HepG2 (cell line): ENCODE measurements around the gene ANO2. TPM values are rescaled to one million over a fixed set of nuclear protein-coding genes. Genes with fewer than 3 reads are reported as not detected.

Experiments
- ATAC-seq: fragments of 200-7000 bp; cut with Tn5 transposase; 3 replicates; pipeline ENCODE4 v1.9.1; 2020; ENCODE audit warnings: mild to moderate bottlenecking, moderate library complexity
- Bru-seq: library from RNA; stranded (reverse); fragments of 400-500 nt; gene quantifications from one replicate; lab custom pipeline; 2021; lab: Mats Ljungman, UMichigan
- BruChase-seq, 2 experiments: library from RNA; stranded (reverse); fragments of 400-500 nt; gene quantifications; one replicate each; lab custom pipeline; 2021; lab: Mats Ljungman, UMichigan
- BruUV-seq: library from RNA; stranded (reverse); fragments of 400-500 nt; replicated peaks from 2 replicates; lab custom pipeline; 2021; lab: Mats Ljungman, UMichigan
- CTCF ChIA-PET: fragments of 300-600 bp; formaldehyde crosslinking; extraction: SDS; loops from one replicate; lab custom pipeline; 2021; ENCODE audit warnings: low total read pairs, inconsistent platforms, low intra/inter-chr PET ratio; lab: Yijun Ruan, JAX
- POLR2A ChIA-PET: fragments of 350-600 bp; sonication (Branson Sonifier 250); formaldehyde crosslinking; loops from one replicate; lab custom pipeline; 2020; ENCODE audit warnings: antibody characterized with exemption, inconsistent platforms; lab: Yijun Ruan, JAX
- DNase-seq: peaks from one replicate; pipeline ENCODE4 v3.0.0-alpha.2; 2015; ENCODE audit warnings: low spot score
- FAIRE-seq: peaks from 3 replicates; lab custom pipeline; 2011; peaks lifted over from hg19 to GRCh38; lab: Jason Lieb, UNC
- H2AFZ ChIP-seq: one replicate; pipeline ENCODE4 v1.6.1; 2011; ENCODE audit warnings: low read length, inconsistent platforms
- H3K27ac ChIP-seq: fragments of 300-600 bp; 3 replicates; pipeline ENCODE4 v1.8.0; 2011; ENCODE audit warnings: mixed run types, mild to moderate bottlenecking, mixed read lengths, low read length, inconsistent platforms; ENCODE audit not compliant: insufficient read depth; ENCODE audit errors: extremely low read length
- H3K27me3 ChIP-seq, 2 experiments: fragments of 200-600 bp in 1 of 2; 2 replicates in 1 of 2; 3 replicates in 1 of 2; pipeline versions ENCODE4 v1.6.0 to v1.8.0; 2011; ENCODE audit warnings: low read length in 2 of 2, mild to moderate bottlenecking in 2 of 2, moderate library complexity in 2 of 2, inconsistent platforms in 1 of 2; ENCODE audit not compliant: insufficient read depth in 2 of 2, control insufficient read depth in 1 of 2
- H3K36me3 ChIP-seq, 2 experiments: fragments of 200-600 bp in 1 of 2; replicated peaks in 1 of 2; 2 replicates in 1 of 2; 3 replicates in 1 of 2; pipeline versions ENCODE4 v1.5.1 to v1.8.0; 2011; ENCODE audit warnings: low read length in 2 of 2, inconsistent platforms in 1 of 2; ENCODE audit not compliant: insufficient read depth in 2 of 2, control insufficient read depth in 1 of 2
- H3K4me1 ChIP-seq: 2 replicates; pipeline ENCODE4 v1.5.1; 2012; ENCODE audit warnings: low read length, inconsistent platforms; ENCODE audit not compliant: insufficient read depth
- H3K4me2 ChIP-seq: 2 replicates; pipeline ENCODE4 v1.6.0; 2011; ENCODE audit warnings: low read depth, low read length, inconsistent platforms
- H3K4me3 ChIP-seq, 3 experiments: fragments of 200-600 bp in 1 of 3; sonication (generic), shearing (Covaris generic) in 1 of 3; replicated peaks in 1 of 3; 2 replicates each; pipeline ENCODE4 v1.5.1; 2011 to 2016; ENCODE audit warnings: low read length in 3 of 3, inconsistent platforms in 2 of 3, low read depth in 2 of 3, mild to moderate bottlenecking in 2 of 3, control low read depth in 1 of 3, mixed read lengths in 1 of 3; ENCODE audit not compliant: insufficient read depth in 1 of 3
- H3K79me2 ChIP-seq: one replicate; pipeline ENCODE4 v1.6.1; 2011; ENCODE audit warnings: low read length, inconsistent platforms; ENCODE audit not compliant: insufficient read depth
- H3K9ac ChIP-seq: 2 replicates; pipeline ENCODE4 v1.6.0; 2011; ENCODE audit warnings: mild to moderate bottlenecking, low read depth, low read length, inconsistent platforms; ENCODE audit not compliant: insufficient read depth
- H3K9me3 ChIP-seq: 2 replicates; pipeline ENCODE4 v1.5.1; 2012; ENCODE audit warnings: mild to moderate bottlenecking, low read length
- H4K20me1 ChIP-seq: 2 replicates; pipeline ENCODE4 v1.6.0; 2011; ENCODE audit warnings: inconsistent platforms, mild to moderate bottlenecking, low read length, moderate library complexity; ENCODE audit not compliant: insufficient read depth
- EZH2 ChIP-seq: conservative IDR thresholded peaks from 2 replicates; pipeline ENCODE4 v1.6.1; 2012; ENCODE audit warnings: mild to moderate bottlenecking, low read depth, low read length, moderate library complexity
- MTF1 ChIP-seq: sonication (generic); formaldehyde crosslinking; IDR thresholded peaks from 2 replicates; pipeline ENCODE4 v1.5.0; 2020; ENCODE audit warnings: missing genetic modification reagents
- NCOA5 ChIP-seq: sonication (generic); formaldehyde crosslinking; IDR thresholded peaks from 2 replicates; pipeline ENCODE4 v1.4.0; 2020; ENCODE audit warnings: missing genetic modification reagents
- ZBTB14 ChIP-seq: sonication (generic); formaldehyde crosslinking; IDR thresholded peaks from 2 replicates; pipeline ENCODE4 v1.4.0; 2020; ENCODE audit warnings: missing genetic modification reagents
- WGBS: methylation state at CpG from one replicate; pipeline ENCODE4 v1.1.6; 2017; ENCODE audit warnings: low lambda C conversion rate; 5-methylcytosine and 5-hydroxymethylcytosine counted together
- in situ Hi-C: cut with HindIII; loops from 2 replicates; pipeline ENCODE4 v1.10.0; 2017; ENCODE audit warnings: low pct_unique_long_range_greater_than_20kb; ENCODE audit not compliant: extremely low pct_ligation_motif_present
- intact Hi-C: fragments of 100-400 bp; cut with micrococcal nuclease; formaldehyde crosslinking; loops from one replicate; pipeline ENCODE4 v1.10.0; 2022; ENCODE audit not compliant: unreplicated experiment
- long read RNA-seq, 2 experiments: library from RNA in 1 of 2; library from polyadenylated mRNA in 1 of 2; stranded (forward) in 1 of 2; unstranded in 1 of 2; transcript quantifications; one replicate each; pipeline ENCODE4 v2.0.0, GENCODE V29; 2019 to 2022
- polyA minus RNA-seq, 3 experiments: library from RNA; depleted of rRNA, polyadenylated mRNA; stranded (reverse); fragments of >200 nt; gene quantifications; 2 replicates each; pipeline ENCODE4 v1.2.3, GENCODE V29; 2011; ENCODE audit warnings: low replicate concordance in 1 of 3
- polyA plus RNA-seq, 8 experiments: library from polyadenylated mRNA; depleted of rRNA in 3 of 8; stranded (reverse) in 7 of 8; unstranded in 1 of 8; fragments of >200 nt; fragmentation: Illumina TruSeq in 4 of 8; extraction: Trizol in 4 of 8; gene quantifications; 2 replicates each; pipeline versions ENCODE4 v1.2.1 to v1.2.3, GENCODE V29; 2011 to 2016; ENCODE audit warnings: low read depth in 4 of 8, missing spikeins in 1 of 8, mixed read lengths in 1 of 8; ENCODE audit not compliant: insufficient read depth in 1 of 8
- total RNA-seq, 5 experiments: library from RNA; depleted of rRNA; stranded (reverse); fragments of >200 nt; fragmentation: Illumina TruSeq; extraction: Trizol; gene quantifications; 2 replicates each; pipeline ENCODE4 v1.2.3, GENCODE V29; 2016; ENCODE audit warnings: low read depth in 1 of 5
- TF ChIP-seq, protein P1 (sequence below): fragments of 450-650 bp; IDR thresholded peaks from 2 replicates; pipeline ENCODE4 v1.6.1; 2016

The ANO2 gene
- not detected in 2 replicates for total RNA-seq (2016; rRNA removed; fragmentation: Illumina TruSeq; extraction: Trizol)
- not detected in 2 replicates for total RNA-seq (2016; cell fraction: cytosol; rRNA removed; fragmentation: Illumina TruSeq; extraction: Trizol; ENCODE audit: low read depth)
- not detected in 2 replicates for total RNA-seq (2016; cell fraction: insoluble cytoplasmic fraction; rRNA removed; fragmentation: Illumina TruSeq; extraction: Trizol)
- not detected in 2 replicates for total RNA-seq (2016; cell fraction: membrane; rRNA removed; fragmentation: Illumina TruSeq; extraction: Trizol)
- total RNA-seq (2016; cell fraction: nucleus; rRNA removed; fragmentation: Illumina TruSeq; extraction: Trizol): not detected in 2 replicates
- polyA plus RNA-seq (2011; rRNA removed): 0.10 and 0.18 TPM in 2 replicates
- 0.03 TPM in 1 of 2 replicates, not detected in the other for polyA plus RNA-seq (2011; cell fraction: cytosol; rRNA removed)
- polyA plus RNA-seq (2011; cell fraction: nucleus; rRNA removed): 0.11 and 0.29 TPM in 2 replicates
- polyA plus RNA-seq (2012): 0.05 and 0.12 TPM in 2 replicates
- polyA plus RNA-seq (2016; cell fraction: cytosol; fragmentation: Illumina TruSeq; extraction: Trizol; ENCODE audit: low read depth): not detected in 2 replicates
- polyA plus RNA-seq (2016; cell fraction: insoluble cytoplasmic fraction; fragmentation: Illumina TruSeq; extraction: Trizol; ENCODE audit: low read depth): not detected in 2 replicates
- not detected in 2 replicates for polyA plus RNA-seq (2016; cell fraction: membrane; fragmentation: Illumina TruSeq; extraction: Trizol; ENCODE audit: low read depth)
- not detected in 2 replicates for polyA plus RNA-seq (2016; cell fraction: nucleus; fragmentation: Illumina TruSeq; extraction: Trizol; ENCODE audit: insufficient read depth, low read depth)
- 0.04 and 0.94 TPM in 2 replicates for polyA minus RNA-seq (2011; rRNA and poly(A)+ RNA removed; ENCODE audit: low replicate concordance)
- not detected in 2 replicates for polyA minus RNA-seq (2011; cell fraction: cytosol; rRNA and poly(A)+ RNA removed)
- 0.13 and 1.1 TPM in 2 replicates for polyA minus RNA-seq (2011; cell fraction: nucleus; rRNA and poly(A)+ RNA removed)
- percentile 12 among the genes with signal in this experiment for Bru-seq, nascent RNA
- BruChase-seq, experiment 1, labeled RNA remaining after a 6-hour chase: percentile 8 among the genes with signal in this experiment
- percentile 11 among the genes with signal in this experiment for BruChase-seq, experiment 2, labeled RNA remaining after a 2-hour chase
- long read RNA-seq, experiment 1: 0 reads
- long read RNA-seq, experiment 2: 0 reads

GRCh38 chr12:5945071-5946008 is at the start of gene ANO2:
ANO2 (minus strand) TSS chr12:5945259; CDS start chr12:5945217, 42 bp downstream.
- peak within 1 kb of the TSS; percentile 45; the same call in 1 of the 2 replicates for H3K4me2 ChIP-seq
- peaks cover 2 to 39% of the 10 kb centered on the region in 2 experiments; a peak in 4 of 5 replicates for H3K27me3 ChIP-seq
- ChIA-PET POLR2A (no interaction called here), CTCF (no interaction called here)
- FAIRE-seq: no peak
- in situ Hi-C loops (no loop called here), intact Hi-C loops (no loop called here)
- H3K9ac ChIP-seq: no peak within 1 kb of the TSS
- H3K27ac ChIP-seq: no peak within 1 kb of the TSS
- no peak within 1 kb of the TSS for H2AFZ ChIP-seq
- no peak for TF ChIP-seq NCOA5 (CRISPR knock-in tag)
- peak; percentile 51; the same call in 1 of the 2 replicates for TF ChIP-seq ZBTB14 (CRISPR knock-in tag)
- TF ChIP-seq, protein P1, sequence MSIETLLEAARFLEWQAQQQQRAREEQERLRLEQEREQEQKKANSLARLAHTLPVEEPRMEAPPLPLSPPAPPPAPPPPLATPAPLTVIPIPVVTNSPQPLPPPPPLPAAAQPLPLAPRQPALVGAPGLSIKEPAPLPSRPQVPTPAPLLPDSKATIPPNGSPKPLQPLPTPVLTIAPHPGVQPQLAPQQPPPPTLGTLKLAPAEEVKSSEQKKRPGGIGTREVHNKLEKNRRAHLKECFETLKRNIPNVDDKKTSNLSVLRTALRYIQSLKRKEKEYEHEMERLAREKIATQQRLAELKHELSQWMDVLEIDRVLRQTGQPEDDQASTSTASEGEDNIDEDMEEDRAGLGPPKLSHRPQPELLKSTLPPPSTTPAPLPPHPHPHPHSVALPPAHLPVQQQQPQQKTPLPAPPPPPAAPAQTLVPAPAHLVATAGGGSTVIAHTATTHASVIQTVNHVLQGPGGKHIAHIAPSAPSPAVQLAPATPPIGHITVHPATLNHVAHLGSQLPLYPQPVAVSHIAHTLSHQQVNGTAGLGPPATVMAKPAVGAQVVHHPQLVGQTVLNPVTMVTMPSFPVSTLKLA: no peak
- TF ChIP-seq MTF1: no peak
- 0 out of 2 replicates have a peak, but pooled peaks have one; percentile 45 for TF ChIP-seq EZH2
- ATAC-seq: peak; percentile 82
- no TSS peak for BruUV-seq
- H3K79me2 ChIP-seq: no peaks in the 10 kb centered on the region
- no peaks in the 10 kb centered on the region for H3K36me3 ChIP-seq
- H4K20me1 ChIP-seq: no peaks in the 10 kb centered on the region
- no peak for DNase-seq
- no peaks in the 10 kb centered on the region for H3K4me1 ChIP-seq
- 14% methylated on average over 20 of the region's 66 CpGs for WGBS
- no peaks in the 10 kb centered on the region for H3K9me3 ChIP-seq
- peak within 1 kb of the TSS in 1 of 3 experiments; percentile 38; a peak in 2 of 6 replicates for H3K4me3 ChIP-seq
